Keratinocyte (primary cell): Measurements from ENCODE around the gene KRT6C. TPM values are rescaled to one million over a fixed set of nuclear protein-coding genes. Genes with fewer than 3 reads are reported as not detected.

ENCODE experiments used
- DNase-seq: peaks from one replicate; pipeline ENCODE4 v3.0.0-alpha.2; 2011; ENCODE audit warnings: low read depth, missing footprints, low spot score
- FAIRE-seq: peaks from 2 replicates; lab custom pipeline; 2011; peaks lifted over from hg19 to GRCh38; lab: Jason Lieb, UNC
- H2AFZ ChIP-seq: 2 replicates; pipeline ENCODE4 v1.6.0; 2012; ENCODE audit warnings: low read length, control low read depth, inconsistent platforms; ENCODE audit not compliant: control insufficient read depth
- H3K27ac ChIP-seq: 2 replicates; pipeline ENCODE4 v1.5.1; 2011; ENCODE audit warnings: low read length; ENCODE audit not compliant: control insufficient read depth, insufficient read depth
- H3K27me3 ChIP-seq: 3 replicates; pipeline ENCODE4 v1.6.0; 2011; ENCODE audit warnings: low read length; ENCODE audit not compliant: control insufficient read depth, insufficient read depth; ENCODE audit errors: extremely low read depth
- H3K36me3 ChIP-seq, 2 experiments: 2 replicates in 1 of 2; 3 replicates in 1 of 2; pipeline ENCODE4 v1.5.1; 2011; ENCODE audit warnings: low read length in 2 of 2, mild to moderate bottlenecking in 1 of 2; ENCODE audit not compliant: control insufficient read depth in 2 of 2, insufficient read depth in 2 of 2; ENCODE audit errors: extremely low read depth in 1 of 2
- H3K4me1 ChIP-seq: 3 replicates; pipeline ENCODE4 v1.5.1; 2011; ENCODE audit warnings: low read length; ENCODE audit not compliant: control insufficient read depth, insufficient read depth; ENCODE audit errors: extremely low read depth
- H3K4me2 ChIP-seq: 3 replicates; pipeline ENCODE4 v1.6.0; 2011; ENCODE audit warnings: low read depth, low read length; ENCODE audit not compliant: control insufficient read depth, insufficient read depth; ENCODE audit errors: extremely low read depth
- H3K4me3 ChIP-seq, 3 experiments: fragments of 200-600 bp in 1 of 3; sonication (generic) in 1 of 3; 2 replicates in 2 of 3; 3 replicates in 1 of 3; pipeline ENCODE4 v1.5.1; 2011 to 2016; ENCODE audit warnings: low read length in 3 of 3, mild to moderate bottlenecking in 3 of 3, control low read depth in 2 of 3, inconsistent platforms in 1 of 3, low read depth in 1 of 3, mixed read lengths in 1 of 3, mixed run types in 1 of 3, moderate library complexity in 1 of 3; ENCODE audit not compliant: control insufficient read depth in 2 of 3, insufficient read depth in 2 of 3; ENCODE audit errors: extremely low read depth in 1 of 3
- H3K79me2 ChIP-seq: 2 replicates; pipeline ENCODE4 v1.6.0; 2012; ENCODE audit warnings: low read length; ENCODE audit not compliant: control insufficient read depth, insufficient read depth
- H3K9ac ChIP-seq: 3 replicates; pipeline ENCODE4 v1.6.0; 2011; ENCODE audit warnings: low read length; ENCODE audit not compliant: control insufficient read depth, insufficient read depth; ENCODE audit errors: extremely low read depth
- H3K9me1 ChIP-seq: 3 replicates; pipeline ENCODE4 v1.6.0; 2011; ENCODE audit warnings: low read length; ENCODE audit not compliant: control insufficient read depth, insufficient read depth; ENCODE audit errors: extremely low read depth
- H3K9me3 ChIP-seq: 2 replicates; pipeline ENCODE4 v1.5.1; 2012; ENCODE audit warnings: low read depth, low read length; ENCODE audit not compliant: control insufficient read depth
- H4K20me1 ChIP-seq: 3 replicates; pipeline ENCODE4 v1.6.0; 2011; ENCODE audit warnings: low read length; ENCODE audit not compliant: control insufficient read depth, insufficient read depth; ENCODE audit errors: extremely low read depth
- EZH2 ChIP-seq: IDR thresholded peaks from one replicate; pipeline ENCODE4 v1.6.1; 2012; ENCODE audit warnings: inconsistent platforms, mild to moderate bottlenecking, low read length, moderate library complexity
- dilution Hi-C: fragments of 300-500 bp; cut with MboI; formaldehyde crosslinking; loops from one replicate; pipeline ENCODE4 v1.7.0; 2020; ENCODE audit warnings: low sequenced_read_pairs; ENCODE audit not compliant: extremely low pct_ligation_motif_present
- polyA plus RNA-seq, 5 experiments: library from polyadenylated mRNA; depleted of rRNA in 3 of 5; stranded (reverse) in 3 of 5; stranded (forward) in 1 of 5; unstranded in 1 of 5; fragments of >200 nt; gene quantifications; 1 replicate in 1 of 5; 2 replicates in 3 of 5; 3 replicates in 1 of 5; pipeline versions ENCODE4 v1.2.1 to v1.2.3, GENCODE V29; 2011 to 2012; ENCODE audit warnings: missing spikeins in 2 of 5, low read depth in 1 of 5, low replicate concordance in 1 of 5
- TF ChIP-seq, protein P1 (sequence below), 3 experiments: IDR thresholded peaks in 1 of 3; conservative IDR thresholded peaks in 1 of 3; optimal IDR thresholded peaks in 1 of 3; 2 replicates in 2 of 3; 3 replicates in 1 of 3; pipeline versions ENCODE3 to v1.5.1; 2011; ENCODE audit warnings: low read length in 3 of 3, mild to moderate bottlenecking in 3 of 3, moderate library complexity in 2 of 3, control low read depth in 1 of 3, inconsistent platforms in 1 of 3; ENCODE audit not compliant: insufficient read depth in 2 of 3; ENCODE audit errors: extremely low read depth in 1 of 3

Gene KRT6C
- polyA plus RNA-seq, 1 donor (not counting 4 experiments of a cell fraction or from before 2014, with no cell fraction given) = 357 TPM

DNA sequence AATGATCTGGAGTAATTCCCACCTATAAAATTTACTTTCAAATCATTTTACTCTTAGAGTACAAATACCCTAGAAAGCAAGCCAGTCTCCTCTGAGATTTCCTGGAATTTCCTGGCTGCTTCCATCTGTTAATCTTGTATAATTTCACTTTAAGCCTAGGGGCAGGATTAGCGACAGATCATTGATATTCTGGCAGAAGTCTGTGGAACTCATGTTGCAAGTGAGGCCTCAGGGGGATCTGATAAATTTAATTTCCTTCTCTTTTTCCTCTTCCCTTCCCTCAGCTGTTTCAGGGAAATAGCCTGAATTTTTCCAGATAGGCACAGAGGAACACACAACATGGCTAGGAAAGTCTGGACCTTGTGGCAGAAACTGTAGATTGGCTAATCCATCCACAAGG, 25.3 kb upstream of the KRT6C start:
- H3K27ac ChIP-seq = no peak overlapping the region

DNA sequence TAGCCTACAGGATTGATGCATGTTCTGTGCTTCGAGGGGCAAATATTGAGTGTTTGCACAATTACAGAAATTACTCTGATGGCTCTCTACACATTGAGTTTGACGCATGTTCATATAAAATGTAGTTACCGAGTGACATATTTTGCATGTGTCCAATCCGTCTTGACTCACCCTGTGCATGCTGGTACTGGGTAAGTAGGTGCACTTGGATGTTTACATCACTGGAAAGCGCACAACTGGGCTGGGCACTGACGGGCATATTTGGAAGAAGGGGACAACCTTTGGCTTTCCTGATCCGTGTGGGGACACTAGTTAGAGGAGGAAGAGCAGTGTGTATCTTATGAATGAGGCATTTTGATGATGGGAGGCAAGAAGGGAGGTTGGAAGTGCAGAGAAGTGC, 24.4 kb upstream of the KRT6C start:
- Histone ChIP-seq H3K4me2 (no peak overlapping the region), H3K79me2 (peaks cover 2% of the 10 kb centered on the region), H3K27me3 (no peaks in the 10 kb centered on the region), H3K4me3 (no peak overlapping the region), H4K20me1 (no peaks in the 10 kb centered on the region), H3K9ac (no peak overlapping the region), H3K27ac (no peak overlapping the region), H3K9me1 (no peaks in the 10 kb centered on the region), H3K9me3 (no peaks in the 10 kb centered on the region), H2AFZ (no peak overlapping the region), H3K4me1 (peaks cover 62% of the 10 kb centered on the region), H3K36me3 (no peaks in the 10 kb centered on the region)
- DNase-seq (no peak), FAIRE-seq (no peak)
- dilution Hi-C loops = no loop called here
- TF ChIP-seq, protein P1, sequence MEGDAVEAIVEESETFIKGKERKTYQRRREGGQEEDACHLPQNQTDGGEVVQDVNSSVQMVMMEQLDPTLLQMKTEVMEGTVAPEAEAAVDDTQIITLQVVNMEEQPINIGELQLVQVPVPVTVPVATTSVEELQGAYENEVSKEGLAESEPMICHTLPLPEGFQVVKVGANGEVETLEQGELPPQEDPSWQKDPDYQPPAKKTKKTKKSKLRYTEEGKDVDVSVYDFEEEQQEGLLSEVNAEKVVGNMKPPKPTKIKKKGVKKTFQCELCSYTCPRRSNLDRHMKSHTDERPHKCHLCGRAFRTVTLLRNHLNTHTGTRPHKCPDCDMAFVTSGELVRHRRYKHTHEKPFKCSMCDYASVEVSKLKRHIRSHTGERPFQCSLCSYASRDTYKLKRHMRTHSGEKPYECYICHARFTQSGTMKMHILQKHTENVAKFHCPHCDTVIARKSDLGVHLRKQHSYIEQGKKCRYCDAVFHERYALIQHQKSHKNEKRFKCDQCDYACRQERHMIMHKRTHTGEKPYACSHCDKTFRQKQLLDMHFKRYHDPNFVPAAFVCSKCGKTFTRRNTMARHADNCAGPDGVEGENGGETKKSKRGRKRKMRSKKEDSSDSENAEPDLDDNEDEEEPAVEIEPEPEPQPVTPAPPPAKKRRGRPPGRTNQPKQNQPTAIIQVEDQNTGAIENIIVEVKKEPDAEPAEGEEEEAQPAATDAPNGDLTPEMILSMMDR (optimal IDR thresholded peaks at IDR 0.05 in 1 of 3, IDR thresholded peaks at IDR 0.05 in 1 of 3, conservative IDR thresholded peaks at IDR 0.05 in 1 of 3; ENCODE audit: extremely low read depth in 1 of 3, insufficient read depth in 2 of 3, low read length in 3 of 3) = no peak
- no peak for TF ChIP-seq EZH2

More for the DNA sequence above, 25.3 kb upstream of the KRT6C start:
- H3K36me3 ChIP-seq = no peaks in the 10 kb centered on the region
- no peaks in the 10 kb centered on the region for H3K9me3 ChIP-seq
- DNase-seq = no peak
- no peaks in the 10 kb centered on the region for H3K79me2 ChIP-seq
- H3K4me1 ChIP-seq = peaks cover 55% of the 10 kb centered on the region
- TF ChIP-seq EZH2 = no peak
- TF ChIP-seq, protein P1 (optimal IDR thresholded peaks at IDR 0.05 in 1 of 3, IDR thresholded peaks at IDR 0.05 in 1 of 3, conservative IDR thresholded peaks at IDR 0.05 in 1 of 3; ENCODE audit: extremely low read depth in 1 of 3, insufficient read depth in 2 of 3, low read length in 3 of 3) = no peak
- H3K4me3 ChIP-seq = no peak overlapping the region
- H3K4me2 ChIP-seq = no peak overlapping the region
- no peaks in the 10 kb centered on the region for H3K27me3 ChIP-seq
- no peak overlapping the region for H3K9ac ChIP-seq
- H2AFZ ChIP-seq = no peak overlapping the region
- no peaks in the 10 kb centered on the region for H3K9me1 ChIP-seq
- FAIRE-seq = no peak
- dilution Hi-C loops = no loop called here
- no peaks in the 10 kb centered on the region for H4K20me1 ChIP-seq
